HG03520 (cell line): Measurements from ENCODE around the gene SFTPA2.
"Not testable (repeated sequence)": the region's sequence is repeated elsewhere in the genome, so short reads cannot be mapped to it uniquely, and the experiment has no call there.

ENCODE experiments used
- ATAC-seq: cut with Tn5 transposase; IDR thresholded peaks from one replicate; pipeline ENCODE4 v1.9.1; 2021; ENCODE audit warnings: mild to moderate bottlenecking, moderate library complexity; ENCODE audit not compliant: unreplicated experiment

The SFTPA2 gene

GRCh38 chr10:79561257-79561656, 1.1 kb upstream of the SFTPA2 start:
- no peak for ATAC-seq

GRCh38 chr10:79559726-79560125, 481 bp downstream of the SFTPA2 start:
- ATAC-seq: no peak

GRCh38 chr10:79556961-79557360, 3.2 kb downstream of the SFTPA2 start:
- ATAC-seq: not testable (repeated sequence)

GRCh38 chr10:79555354-79556309, 4.6 kb downstream of the SFTPA2 start:
- no peak for ATAC-seq

GRCh38 chr10:79552143-79552542, 8.1 kb downstream of the SFTPA2 start:
- ATAC-seq: no peak

GRCh38 chr10:79547973-79548372, 12.2 kb downstream of the SFTPA2 start:
- ATAC-seq: no peak

GRCh38 chr10:79547128-79547527, 13.1 kb downstream of the SFTPA2 start:
- not testable (repeated sequence) for ATAC-seq

GRCh38 chr10:79544926-79545659, 15.1 kb downstream of the SFTPA2 start:
- not testable (repeated sequence) for ATAC-seq

GRCh38 chr10:79544408-79544807, 15.8 kb downstream of the SFTPA2 start:
- ATAC-seq: not testable (repeated sequence)

- no peak for ATAC-seq
These were observed 17.6 kb downstream of the SFTPA2 start for GRCh38 chr10:79542626-79543025.

GRCh38 chr10:79540930-79541329, 19.3 kb downstream of the SFTPA2 start:
- peak; percentile 95 for ATAC-seq

- not testable (repeated sequence) for ATAC-seq
These were observed 21.9 kb downstream of the SFTPA2 start for GRCh38 chr10:79538311-79538710.

- ATAC-seq: not testable (repeated sequence)
These were observed 26.4 kb downstream of the SFTPA2 start for GRCh38 chr10:79533903-79534175.

- not testable (repeated sequence) for ATAC-seq
These were observed 26.9 kb downstream of the SFTPA2 start for GRCh38 chr10:79533142-79533902.

- ATAC-seq: not testable (repeated sequence)
These were observed 31.9 kb downstream of the SFTPA2 start for GRCh38 chr10:79528261-79528660.

- ATAC-seq: peak; percentile 91
These were observed 35.0 kb downstream of the SFTPA2 start for GRCh38 chr10:79525049-79525710.

- ATAC-seq: not testable (repeated sequence)
These were observed 36.9 kb downstream of the SFTPA2 start for GRCh38 chr10:79523157-79523853.

- not testable (repeated sequence) for ATAC-seq
These were observed 37.7 kb downstream of the SFTPA2 start for GRCh38 chr10:79522464-79522863.

GRCh38 chr10:79521751-79522150, 38.5 kb downstream of the SFTPA2 start:
- not testable (repeated sequence) for ATAC-seq

GRCh38 chr10:79517567-79517966, 42.6 kb downstream of the SFTPA2 start:
- not testable (repeated sequence) for ATAC-seq
